Occipital lobe (tissue), 2 donors: ENCODE results near the gene E2F3. TPM values are rescaled to one million over a fixed set of nuclear protein-coding genes. Genes with fewer than 3 reads are reported as not detected.

Experiments
- DNase-seq: peaks from one replicate; lab custom pipeline; 2025; lab: John Stamatoyannopoulos, UW
- total RNA-seq: library from RNA; depleted of rRNA; stranded (reverse); fragments of >200 nt; gene quantifications from one replicate; pipeline ENCODE4 v1.2.3, GENCODE V29; 2014

The E2F3 gene
- total RNA-seq, 1 donor from 2014 or later, result 3.6 TPM

GRCh38 chr6:20402342-20403069, 827 bp downstream of the E2F3 start:
- peak; percentile 39 for DNase-seq

- DNase-seq, result peak; percentile 75
Observed at GRCh38 chr6:20403070-20403765, 1.5 kb downstream of the E2F3 start.

GRCh38 chr6:20403766-20404640, 2.3 kb downstream of the E2F3 start:
- peak; percentile 20 for DNase-seq

GRCh38 chr6:20404641-20405032, 3.0 kb downstream of the E2F3 start:
- DNase-seq, result no peak

- DNase-seq, result no peak
Observed at GRCh38 chr6:20408851-20409250, 7.2 kb downstream of the E2F3 start.

- DNase-seq, result no peak
Observed at GRCh38 chr6:20409427-20409971, 7.8 kb downstream of the E2F3 start.

GRCh38 chr6:20411544-20411943, 9.9 kb downstream of the E2F3 start:
- DNase-seq, result no peak

GRCh38 chr6:20411953-20412681, 10.4 kb downstream of the E2F3 start:
- no peak for DNase-seq

- DNase-seq, result no peak
Observed at GRCh38 chr6:20412682-20413073, 11.0 kb downstream of the E2F3 start.

- no peak for DNase-seq
Observed at GRCh38 chr6:20413826-20414225, 12.1 kb downstream of the E2F3 start.

GRCh38 chr6:20414711-20415110, 13.0 kb downstream of the E2F3 start:
- DNase-seq, result no peak

GRCh38 chr6:20415304-20415703, 13.6 kb downstream of the E2F3 start:
- DNase-seq, result no peak

- no peak for DNase-seq
Observed at GRCh38 chr6:20415712-20416454, 14.2 kb downstream of the E2F3 start.

- no peak for DNase-seq
Observed at GRCh38 chr6:20416567-20417345, 15.1 kb downstream of the E2F3 start.

- no peak for DNase-seq
Observed at GRCh38 chr6:20417819-20418218, 16.1 kb downstream of the E2F3 start.

GRCh38 chr6:20426177-20427082, 24.8 kb downstream of the E2F3 start:
- DNase-seq, result no peak

GRCh38 chr6:20427856-20428255, 26.2 kb downstream of the E2F3 start:
- no peak for DNase-seq

- DNase-seq, result no peak
Observed at GRCh38 chr6:20432692-20433091, 31.0 kb downstream of the E2F3 start.

- no peak for DNase-seq
Observed at GRCh38 chr6:20433321-20433720, 31.6 kb downstream of the E2F3 start.
